T47D (cell line): Measurements from ENCODE around the gene TRIM45.
"Not testable (repeated sequence)": the region's sequence is repeated elsewhere in the genome, so short reads cannot be mapped to it uniquely, and the experiment has no call there.

ENCODE experiments used
- DNase-seq, 2 experiments: peaks; one replicate each; pipeline versions ENCODE4 v3.0.0 to v3.0.0-alpha.2; 2011 to 2012; ENCODE audit warnings: low read depth in 1 of 2, low spot score in 1 of 2
- JUND ChIP-seq: IDR thresholded peaks from 2 replicates; pipeline ENCODE4 v1.6.1; 2012; ENCODE audit warnings: low read depth
- in situ Hi-C: cut with HindIII; loops from 2 replicates; pipeline ENCODE4 v1.10.0; 2016; ENCODE audit warnings: low sequenced_read_pairs, low pct_unique_long_range_greater_than_20kb

The TRIM45 gene

GRCh38 chr1:117121589-117122329 lies at the start of gene TRIM45:
Gene TRIM45, minus strand, starts transcription at chr1:117121749. Its CDS starts 548 bp downstream, at chr1:117121201.
- DNase-seq = peak; percentile 76 to 96

GRCh38 chr1:117169871-117170596 lies 48.5 kb upstream of the TRIM45 start:
- DNase-seq = no peak
- TF ChIP-seq JUND = no peak
- in situ Hi-C loops = no loop called here

More at GRCh38 chr1:117121589-117122329, at the start of gene TRIM45:
- in situ Hi-C loops = no loop called here
- no peak for TF ChIP-seq JUND

- in situ Hi-C loops = no loop called here
- TF ChIP-seq JUND = no peak
- no peak for DNase-seq
These were observed 45.9 kb upstream of the TRIM45 start for GRCh38 chr1:117167402-117167801.

- in situ Hi-C loops = no loop called here
- TF ChIP-seq JUND = no peak
- no peak for DNase-seq
These were observed 44.5 kb upstream of the TRIM45 start for GRCh38 chr1:117166076-117166475.

- no peak for DNase-seq
- in situ Hi-C loops = no loop called here
- TF ChIP-seq JUND = no peak
These were observed 42.7 kb upstream of the TRIM45 start for GRCh38 chr1:117164209-117164608.

- in situ Hi-C loops = no loop called here
- no peak for TF ChIP-seq JUND
- no peak for DNase-seq
These were observed 41.3 kb upstream of the TRIM45 start for GRCh38 chr1:117162816-117163215.

GRCh38 chr1:117161887-117162286 lies 40.3 kb upstream of the TRIM45 start:
- no peak for DNase-seq
- in situ Hi-C loops = no loop called here
- no peak for TF ChIP-seq JUND

- DNase-seq, in situ Hi-C loops: not testable (repeated sequence)
These were observed 29.8 kb upstream of the TRIM45 start for GRCh38 chr1:117151305-117151704.

- in situ Hi-C loops = no loop called here
- DNase-seq = no peak
- no peak for TF ChIP-seq JUND
These were observed 28.8 kb upstream of the TRIM45 start for GRCh38 chr1:117150316-117150715.

GRCh38 chr1:117147856-117148588 lies 26.5 kb upstream of the TRIM45 start:
- DNase-seq = peak in 1 of 2 experiments; percentile 46
- in situ Hi-C loops = no loop called here

GRCh38 chr1:117147341-117147831 lies 25.8 kb upstream of the TRIM45 start:
- no peak for DNase-seq
- TF ChIP-seq JUND = no peak
- in situ Hi-C loops = no loop called here

More at GRCh38 chr1:117147856-117148588, 26.5 kb upstream of the TRIM45 start:
- TF ChIP-seq JUND = no peak

GRCh38 chr1:117146575-117147340 lies 25.2 kb upstream of the TRIM45 start:
- no peak for DNase-seq
- in situ Hi-C loops = no loop called here
- TF ChIP-seq JUND = no peak
